GM10266 (cell line): ENCODE results near the gene ADARB2.

ENCODE experiments used
- DNase-seq: peaks from one replicate; pipeline ENCODE4 v3.0.0; 2012; ENCODE audit errors: extremely low spot score
- TF ChIP-seq, protein P1 (sequence below): IDR thresholded peaks from 2 replicates; pipeline ENCODE4 v1.5.1; 2012; ENCODE audit warnings: mild to moderate bottlenecking, low read depth; ENCODE audit not compliant: control insufficient read depth, insufficient read depth; ENCODE audit errors: missing control alignments

Gene ADARB2

DNA sequence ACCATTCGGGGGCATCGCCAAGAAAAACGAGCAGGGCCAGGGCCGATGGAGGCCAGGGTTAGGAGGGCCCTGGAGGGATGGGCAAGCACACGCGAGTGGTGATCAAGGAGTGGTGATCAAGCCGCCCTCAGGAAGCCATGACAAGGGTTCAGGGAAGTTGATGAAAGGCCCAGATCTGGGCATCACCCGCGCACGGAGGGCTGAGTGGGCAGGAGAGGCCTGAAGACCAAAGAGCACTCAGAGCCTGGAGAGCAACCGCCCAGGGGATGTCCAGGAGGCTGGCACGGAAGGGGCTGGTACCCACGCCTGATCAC, 566.5 kb downstream of the ADARB2 start:
- TF ChIP-seq, protein P1, sequence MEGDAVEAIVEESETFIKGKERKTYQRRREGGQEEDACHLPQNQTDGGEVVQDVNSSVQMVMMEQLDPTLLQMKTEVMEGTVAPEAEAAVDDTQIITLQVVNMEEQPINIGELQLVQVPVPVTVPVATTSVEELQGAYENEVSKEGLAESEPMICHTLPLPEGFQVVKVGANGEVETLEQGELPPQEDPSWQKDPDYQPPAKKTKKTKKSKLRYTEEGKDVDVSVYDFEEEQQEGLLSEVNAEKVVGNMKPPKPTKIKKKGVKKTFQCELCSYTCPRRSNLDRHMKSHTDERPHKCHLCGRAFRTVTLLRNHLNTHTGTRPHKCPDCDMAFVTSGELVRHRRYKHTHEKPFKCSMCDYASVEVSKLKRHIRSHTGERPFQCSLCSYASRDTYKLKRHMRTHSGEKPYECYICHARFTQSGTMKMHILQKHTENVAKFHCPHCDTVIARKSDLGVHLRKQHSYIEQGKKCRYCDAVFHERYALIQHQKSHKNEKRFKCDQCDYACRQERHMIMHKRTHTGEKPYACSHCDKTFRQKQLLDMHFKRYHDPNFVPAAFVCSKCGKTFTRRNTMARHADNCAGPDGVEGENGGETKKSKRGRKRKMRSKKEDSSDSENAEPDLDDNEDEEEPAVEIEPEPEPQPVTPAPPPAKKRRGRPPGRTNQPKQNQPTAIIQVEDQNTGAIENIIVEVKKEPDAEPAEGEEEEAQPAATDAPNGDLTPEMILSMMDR, result no peak
- no peak for DNase-seq

- DNase-seq, result no peak
- TF ChIP-seq, protein P1, result no peak
Observed at GRCh38 chr10:1169981-1170866, 567.1 kb downstream of the ADARB2 start.

DNA sequence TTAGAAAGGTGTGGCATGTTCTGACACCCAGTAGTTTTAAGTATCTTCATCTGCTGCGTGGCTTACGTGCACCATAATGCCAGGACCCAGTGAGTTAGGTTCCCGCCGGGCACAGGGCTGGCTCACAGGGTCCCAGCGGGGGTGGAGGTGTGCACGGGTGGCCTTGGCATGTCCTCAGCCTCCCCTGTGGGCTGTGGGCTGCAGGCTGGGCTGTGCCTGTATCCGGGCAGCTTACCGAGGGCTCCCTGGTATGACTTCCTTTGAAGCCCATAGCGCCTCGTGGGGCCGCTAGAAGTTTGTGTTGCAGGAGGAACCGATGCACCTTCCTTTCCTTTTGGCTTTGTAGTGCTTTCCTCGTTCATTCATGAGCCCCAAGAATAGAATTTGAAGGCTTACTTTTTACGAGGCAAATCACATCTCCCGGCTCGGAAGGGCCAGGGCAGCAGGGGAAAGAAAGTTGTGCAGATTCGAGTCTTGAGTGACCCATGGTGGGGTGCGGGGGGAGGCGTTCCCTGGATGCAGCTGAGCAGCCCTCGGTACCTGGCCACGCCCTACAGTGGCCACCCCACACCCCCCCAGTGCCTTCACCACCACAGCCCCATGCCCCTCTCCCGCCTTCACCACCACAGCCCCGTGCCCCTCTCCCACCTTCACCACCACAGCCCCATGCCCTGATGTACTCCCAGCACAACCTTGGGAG, 568.0 kb downstream of the ADARB2 start:
- no peak for DNase-seq
- TF ChIP-seq, protein P1, result no peak

DNA sequence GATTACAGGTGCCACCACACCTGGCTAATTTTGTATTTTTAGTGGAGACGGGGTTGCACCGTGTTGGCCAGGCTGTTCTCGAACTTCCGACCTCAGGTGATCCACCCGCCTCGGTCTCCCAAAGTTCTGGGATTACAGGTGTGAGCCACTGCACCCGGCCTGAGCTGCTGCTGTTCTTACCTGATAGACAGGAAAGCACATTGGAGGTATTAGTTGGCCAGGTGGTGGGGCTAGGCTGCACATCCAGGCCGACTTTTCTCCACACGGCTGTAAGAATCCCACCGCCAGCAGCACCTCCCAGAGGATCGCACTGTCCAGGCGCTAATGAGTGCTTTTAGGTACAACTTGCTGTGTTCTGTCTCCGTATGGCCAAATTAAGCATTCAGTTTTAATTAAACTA, 568.6 kb downstream of the ADARB2 start:
- no peak for DNase-seq
- TF ChIP-seq, protein P1, result no peak

GRCh38 chr10:1166828-1167275, 570.5 kb downstream of the ADARB2 start:
- TF ChIP-seq, protein P1, result no peak
- no peak for DNase-seq

DNA sequence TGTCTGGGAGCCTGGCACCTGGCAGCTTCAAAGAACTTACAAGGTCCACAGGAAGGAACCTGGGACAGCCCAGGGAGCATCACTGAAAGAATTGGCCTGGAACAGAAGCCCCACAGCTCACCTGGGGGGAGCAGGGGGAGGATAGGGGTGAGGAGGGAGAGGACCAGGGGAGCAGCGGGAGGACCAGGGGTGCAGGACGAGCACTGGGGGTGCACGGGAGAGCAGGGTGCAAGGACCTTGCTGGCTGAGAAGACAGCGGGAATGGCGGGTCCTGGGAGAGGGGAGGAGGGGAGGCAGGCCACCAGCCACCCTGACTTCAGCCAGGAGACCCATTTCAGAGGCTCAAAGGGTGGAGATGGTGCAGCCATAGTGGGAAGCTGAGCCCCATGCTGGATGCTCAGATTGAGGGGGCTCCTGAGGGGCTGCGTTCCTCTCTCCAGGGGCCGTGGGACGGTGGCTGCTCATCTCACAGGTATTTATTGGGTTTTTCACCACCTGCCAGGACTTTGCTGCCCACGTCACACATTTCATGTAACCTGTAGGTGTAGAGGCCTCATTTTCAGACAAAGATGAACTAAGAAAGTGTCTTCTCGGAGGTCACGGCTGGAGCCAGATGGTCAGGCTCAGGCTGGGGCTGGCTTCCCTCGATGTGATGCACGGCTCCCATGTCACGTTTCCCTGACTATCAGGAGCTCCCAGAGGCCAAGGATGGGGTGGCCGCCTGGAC, 571.1 kb downstream of the ADARB2 start:
- TF ChIP-seq, protein P1, result no peak
- no peak for DNase-seq
